ENCODE results near the gene NXF3.

DNA sequence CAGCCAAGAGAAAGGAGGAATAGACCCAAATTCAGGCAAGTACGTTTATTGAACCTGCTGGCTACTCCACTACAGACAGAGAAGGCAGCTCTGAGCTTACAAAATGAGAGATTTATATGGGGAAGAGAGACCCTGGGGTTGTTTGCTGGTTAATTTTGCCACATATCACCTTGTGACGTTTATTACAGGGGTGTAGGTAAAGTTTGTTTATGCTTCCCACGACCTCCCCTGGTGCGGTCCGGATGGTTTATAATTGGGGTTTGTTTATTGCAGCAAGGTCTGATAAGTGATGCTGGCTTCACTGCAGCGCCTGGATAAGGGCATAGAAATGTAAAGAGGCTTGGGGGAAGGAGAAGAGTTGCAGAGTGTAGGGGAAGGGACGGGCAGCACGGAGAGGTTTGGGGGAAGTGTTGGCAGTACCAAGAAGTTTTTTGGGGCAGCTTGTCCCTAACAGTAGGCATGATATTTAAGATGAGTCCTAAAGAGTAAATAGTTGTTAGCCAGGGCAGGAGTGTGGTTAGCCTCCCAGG is 41.6 kb downstream of the NXF3 start:
- TF ChIP-seq, protein P1, sequence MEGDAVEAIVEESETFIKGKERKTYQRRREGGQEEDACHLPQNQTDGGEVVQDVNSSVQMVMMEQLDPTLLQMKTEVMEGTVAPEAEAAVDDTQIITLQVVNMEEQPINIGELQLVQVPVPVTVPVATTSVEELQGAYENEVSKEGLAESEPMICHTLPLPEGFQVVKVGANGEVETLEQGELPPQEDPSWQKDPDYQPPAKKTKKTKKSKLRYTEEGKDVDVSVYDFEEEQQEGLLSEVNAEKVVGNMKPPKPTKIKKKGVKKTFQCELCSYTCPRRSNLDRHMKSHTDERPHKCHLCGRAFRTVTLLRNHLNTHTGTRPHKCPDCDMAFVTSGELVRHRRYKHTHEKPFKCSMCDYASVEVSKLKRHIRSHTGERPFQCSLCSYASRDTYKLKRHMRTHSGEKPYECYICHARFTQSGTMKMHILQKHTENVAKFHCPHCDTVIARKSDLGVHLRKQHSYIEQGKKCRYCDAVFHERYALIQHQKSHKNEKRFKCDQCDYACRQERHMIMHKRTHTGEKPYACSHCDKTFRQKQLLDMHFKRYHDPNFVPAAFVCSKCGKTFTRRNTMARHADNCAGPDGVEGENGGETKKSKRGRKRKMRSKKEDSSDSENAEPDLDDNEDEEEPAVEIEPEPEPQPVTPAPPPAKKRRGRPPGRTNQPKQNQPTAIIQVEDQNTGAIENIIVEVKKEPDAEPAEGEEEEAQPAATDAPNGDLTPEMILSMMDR (IDR thresholded peaks at IDR 0.05): no peak
- TF ChIP-seq POLR2A (IDR thresholded peaks at IDR 0.05): no peak
